HepG2 (cell line): ENCODE measurements around the gene POLA2. TPM values are rescaled to one million over a fixed set of nuclear protein-coding genes. Genes with fewer than 3 reads are reported as not detected.

Experiments used
- BRD4 ChIP-seq: sonication (generic); formaldehyde crosslinking; IDR thresholded peaks from 2 replicates; pipeline ENCODE4 v1.4.0; 2020; ENCODE audit warnings: missing genetic modification reagents
- IRX3 ChIP-seq: sonication (generic); formaldehyde crosslinking; IDR thresholded peaks from 2 replicates; pipeline ENCODE4 v1.8.1; 2023; ENCODE audit warnings: mild to moderate bottlenecking, low read depth, missing genetic modification reagents, borderline replicate concordance
- MED1 ChIP-seq: sonication (generic); formaldehyde crosslinking; IDR thresholded peaks from 2 replicates; pipeline ENCODE4 v1.4.0; 2020; ENCODE audit warnings: missing genetic modification reagents
- MTA1 ChIP-seq: sonication (generic); formaldehyde crosslinking; IDR thresholded peaks from 2 replicates; pipeline ENCODE4 v1.4.0; 2020; ENCODE audit warnings: missing genetic modification reagents, mild to moderate bottlenecking, borderline replicate concordance
- NR2F6 ChIP-seq, 2 experiments: IDR thresholded peaks; 2 replicates each; pipeline ENCODE4 v1.6.1; 2016; ENCODE audit warnings: antibody characterized with exemption in 1 of 2, mild to moderate bottlenecking in 1 of 2
- PAWR ChIP-seq: sonication (generic); formaldehyde crosslinking; IDR thresholded peaks from 2 replicates; pipeline ENCODE4 v1.4.0; 2020; ENCODE audit warnings: missing genetic modification reagents, mild to moderate bottlenecking, borderline replicate concordance
- PBX2 ChIP-seq: IDR thresholded peaks from 2 replicates; pipeline ENCODE4 v1.6.1; 2016; ENCODE audit warnings: control low read depth
- PHF21A ChIP-seq: sonication (generic); formaldehyde crosslinking; IDR thresholded peaks from 2 replicates; pipeline ENCODE4 v1.5.0; 2020; ENCODE audit warnings: mild to moderate bottlenecking, missing genetic modification reagents
- PRMT3 ChIP-seq: sonication (generic); formaldehyde crosslinking; IDR thresholded peaks from 2 replicates; pipeline ENCODE4 v1.8.1; 2022; ENCODE audit warnings: low read depth, mild to moderate bottlenecking, moderate library complexity, missing genetic modification reagents, borderline replicate concordance
- SAFB2 ChIP-seq: sonication (generic); formaldehyde crosslinking; IDR thresholded peaks from 2 replicates; pipeline ENCODE4 v1.5.1; 2020; ENCODE audit warnings: missing genetic modification reagents, low read depth, mild to moderate bottlenecking, borderline replicate concordance
- SNAPC4 ChIP-seq: sonication (generic); formaldehyde crosslinking; IDR thresholded peaks from 2 replicates; pipeline ENCODE4 v1.4.0; 2020; ENCODE audit warnings: mild to moderate bottlenecking, missing genetic modification reagents
- ZBTB21 ChIP-seq: sonication (generic); formaldehyde crosslinking; IDR thresholded peaks from 2 replicates; pipeline ENCODE4 v1.4.0; 2020; ENCODE audit warnings: missing genetic modification reagents
- ZEB1 ChIP-seq: IDR thresholded peaks from 2 replicates; pipeline ENCODE4 v1.6.1; 2012; ENCODE audit warnings: mild to moderate bottlenecking, low read depth, inconsistent platforms; ENCODE audit not compliant: insufficient replicate concordance
- ZFAT ChIP-seq: sonication (generic); formaldehyde crosslinking; conservative IDR thresholded peaks from 2 replicates; pipeline ENCODE4 v1.8.1; 2023; ENCODE audit warnings: missing genetic modification reagents, inconsistent platforms
- ZFP41 ChIP-seq: sonication (generic); formaldehyde crosslinking; IDR thresholded peaks from 2 replicates; pipeline ENCODE4 v1.4.0; 2020; ENCODE audit warnings: mild to moderate bottlenecking, missing genetic modification reagents, borderline replicate concordance
- ZNF10 ChIP-seq: sonication (generic); formaldehyde crosslinking; IDR thresholded peaks from 2 replicates; pipeline ENCODE4 v1.4.0; 2020; ENCODE audit warnings: mild to moderate bottlenecking, low read depth, missing genetic modification reagents, borderline replicate concordance
- ZNF326 ChIP-seq: sonication (generic); formaldehyde crosslinking; IDR thresholded peaks from 2 replicates; pipeline ENCODE4 v1.4.0; 2020; ENCODE audit warnings: missing genetic modification reagents, borderline replicate concordance
- ZNF431 ChIP-seq: sonication (generic); formaldehyde crosslinking; IDR thresholded peaks from 2 replicates; pipeline ENCODE4 v1.9.0; 2022; ENCODE audit warnings: missing genetic modification reagents, low read depth, mild to moderate bottlenecking, borderline replicate concordance
- ZNF556 ChIP-seq: sonication (generic); formaldehyde crosslinking; IDR thresholded peaks from 2 replicates; pipeline ENCODE4 v1.4.0; 2020; ENCODE audit warnings: mild to moderate bottlenecking, missing genetic modification reagents, borderline replicate concordance
- ZSCAN21 ChIP-seq: sonication (generic); formaldehyde crosslinking; IDR thresholded peaks from 2 replicates; pipeline ENCODE4 v1.8.0; 2022; ENCODE audit warnings: mild to moderate bottlenecking, missing genetic modification reagents, moderate library complexity, borderline replicate concordance
- polyA plus RNA-seq, 8 experiments: library from polyadenylated mRNA; depleted of rRNA in 3 of 8; stranded (reverse) in 7 of 8; unstranded in 1 of 8; fragments of >200 nt; fragmentation: Illumina TruSeq in 4 of 8; extraction: Trizol in 4 of 8; gene quantifications; 2 replicates each; pipeline versions ENCODE4 v1.2.1 to v1.2.3, GENCODE V29; 2011 to 2016; ENCODE audit warnings: low read depth in 4 of 8, missing spikeins in 1 of 8, mixed read lengths in 1 of 8; ENCODE audit not compliant: insufficient read depth in 1 of 8
- total RNA-seq, 5 experiments: library from RNA; depleted of rRNA; stranded (reverse); fragments of >200 nt; fragmentation: Illumina TruSeq; extraction: Trizol; gene quantifications; 2 replicates each; pipeline ENCODE4 v1.2.3, GENCODE V29; 2016; ENCODE audit warnings: low read depth in 1 of 5
- TF ChIP-seq, protein P1 (sequence below): sonication (generic); formaldehyde crosslinking; IDR thresholded peaks from 2 replicates; pipeline ENCODE4 v1.4.0; 2020; ENCODE audit warnings: low read depth, mild to moderate bottlenecking, missing genetic modification reagents

POLA2 gene
- total and polyA plus RNA-seq, 2 of the 13 experiments (the other 11 are each of a cell fraction or from before 2014, with no cell fraction given): 9.7 to 15.6 TPM

GRCh38 chr11:65305501-65306268 lies 43.9 kb downstream of the POLA2 start (continued):
- TF ChIP-seq SNAPC4 (CRISPR knock-in tag) (no peak), PRMT3 (CRISPR knock-in tag) (no peak), ZBTB21 (CRISPR knock-in tag) (peak; percentile 19; the same call in 1 of the 2 replicates), MTA1 (CRISPR knock-in tag) (peak; percentile 54; the same call in 1 of the 2 replicates), PAWR (no peak), ZEB1 (peak; percentile 71), ZNF326 (CRISPR knock-in tag) (no peak), ZNF431 (CRISPR knock-in tag) (no peak; the same call in 1 of the 2 replicates), IRX3 (CRISPR knock-in tag) (no peak), PHF21A (peak; percentile 95), ZNF556 (CRISPR knock-in tag) (no peak; the same call in 1 of the 2 replicates), ZFAT (CRISPR knock-in tag) (no peak), NR2F6 (IDR thresholded peaks at IDR 0.05) (peak; percentile 9; the same call in 1 of the 2 replicates), NR2F6 (CRISPR knock-in tag; IDR thresholded peaks at IDR 0.05) (no peak), ZFP41 (no peak), ZSCAN21 (peak; percentile 53), ZNF10 (CRISPR knock-in tag) (no peak), MED1 (peak; percentile 66; the same call in 1 of the 2 replicates), PBX2 (no peak), BRD4 (CRISPR knock-in tag) (no peak), SAFB2 (CRISPR knock-in tag) (no peak)
- TF ChIP-seq, protein P1, sequence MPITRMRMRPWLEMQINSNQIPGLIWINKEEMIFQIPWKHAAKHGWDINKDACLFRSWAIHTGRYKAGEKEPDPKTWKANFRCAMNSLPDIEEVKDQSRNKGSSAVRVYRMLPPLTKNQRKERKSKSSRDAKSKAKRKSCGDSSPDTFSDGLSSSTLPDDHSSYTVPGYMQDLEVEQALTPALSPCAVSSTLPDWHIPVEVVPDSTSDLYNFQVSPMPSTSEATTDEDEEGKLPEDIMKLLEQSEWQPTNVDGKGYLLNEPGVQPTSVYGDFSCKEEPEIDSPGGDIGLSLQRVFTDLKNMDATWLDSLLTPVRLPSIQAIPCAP (CRISPR knock-in tag): no peak
